Limb (tissue), 2 donors: Measurements from ENCODE around the gene NAA15.
"Not testable (repeated sequence)": the region's sequence is repeated elsewhere in the genome, so short reads cannot be mapped to it uniquely, and the experiment has no call there.

ENCODE experiments used
- DNase-seq, 2 donors: peaks; one replicate each; pipeline ENCODE4 v3.0.0-alpha.2; 2016; ENCODE audit errors: extremely low spot score in 2 of 2

NAA15 gene

DNA sequence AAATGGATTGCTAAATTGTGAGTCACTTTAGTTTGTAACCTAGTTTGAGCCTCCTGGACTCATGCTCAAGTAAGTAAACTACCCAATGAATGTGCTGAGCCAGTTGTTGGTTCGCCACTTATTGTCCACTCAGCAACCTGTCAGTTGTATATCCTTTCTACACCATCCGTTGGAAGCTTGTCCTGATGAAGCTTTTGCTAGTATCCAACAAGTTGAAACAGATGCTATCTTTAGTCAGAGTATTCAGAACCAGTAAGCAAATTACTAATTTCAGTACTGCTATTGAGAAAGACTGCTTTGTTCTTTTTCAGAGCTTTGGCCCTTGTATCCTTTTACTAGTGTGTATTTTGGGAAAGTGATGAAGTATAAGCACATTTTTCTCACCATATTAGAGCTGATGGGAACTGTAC lies 4.3 kb upstream of the NAA15 start:
- no peak for DNase-seq

DNA sequence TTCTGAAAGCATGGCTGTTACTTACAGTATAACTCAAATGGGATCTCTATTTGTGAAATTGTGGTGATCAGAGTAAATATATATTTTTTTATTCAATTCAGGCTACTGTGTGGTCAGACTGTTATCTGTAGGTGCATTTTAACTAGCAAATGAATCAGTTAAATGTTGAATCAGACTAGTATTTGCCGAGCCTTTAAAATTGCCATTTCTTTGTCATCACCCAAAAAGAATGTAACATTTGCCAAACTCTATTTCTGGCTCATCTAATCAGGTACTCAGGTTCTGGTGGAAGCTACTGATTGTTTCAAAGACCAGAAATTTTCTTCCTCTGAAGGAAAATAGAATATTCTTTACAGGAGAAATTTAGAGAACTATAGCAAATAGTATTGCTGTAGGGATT lies 1.8 kb upstream of the NAA15 start:
- DNase-seq, result no peak

- no peak for DNase-seq
These were observed 733 bp upstream of the NAA15 start for GRCh38 chr4:139300431-139301112.

GRCh38 chr4:139301821-139302611 lies 711 bp downstream of the NAA15 start, which contains the start of gene NDUFC1:
NDUFC1 (minus strand) TSS chr4:139302477; CDS start chr4:139295798, 6,679 bp downstream.
- DNase-seq, result peak; percentile 39 to 76

DNA sequence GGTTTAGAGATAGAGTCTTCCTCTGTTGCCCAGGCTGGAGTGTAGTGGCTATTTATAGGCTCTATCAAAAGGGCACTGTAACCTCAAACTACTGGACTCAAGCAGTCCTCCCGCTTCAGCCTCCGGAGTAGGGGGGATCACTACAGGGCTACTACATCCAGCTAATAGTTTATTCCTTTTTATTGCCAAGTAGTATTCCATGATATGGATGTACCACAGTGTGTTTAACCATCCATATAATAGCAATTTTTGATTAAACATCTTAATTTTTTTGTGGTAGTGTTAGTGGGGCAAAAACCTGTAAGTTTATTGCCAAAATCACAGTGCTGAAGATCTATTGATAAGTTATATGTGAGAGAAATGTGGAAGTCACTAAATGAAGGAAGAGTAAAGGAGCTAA lies 3.6 kb downstream of the NAA15 start:
- no peak for DNase-seq

DNA sequence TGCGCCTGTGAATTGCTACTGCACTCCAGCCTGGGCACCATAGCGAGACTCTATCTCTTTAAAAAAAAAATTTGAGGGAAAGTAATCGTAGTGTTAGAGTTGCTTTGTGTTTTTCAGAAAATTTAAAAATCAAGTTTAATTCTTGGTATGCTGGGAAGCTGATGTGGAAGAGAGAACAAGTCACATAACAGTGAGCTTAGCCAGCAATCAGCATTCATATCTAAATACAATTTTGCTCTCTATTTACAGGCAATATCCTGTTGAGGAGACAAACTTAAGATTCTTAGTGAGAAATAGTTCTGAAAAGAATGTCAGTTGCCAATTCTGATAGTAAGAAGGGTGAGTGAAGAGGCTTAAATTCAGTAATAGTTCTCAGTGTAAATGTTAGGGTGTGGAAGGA lies 10.6 kb downstream of the NAA15 start:
- no peak for DNase-seq

- DNase-seq, result no peak
These were observed 11.4 kb downstream of the NAA15 start for GRCh38 chr4:139312552-139313332.

DNA sequence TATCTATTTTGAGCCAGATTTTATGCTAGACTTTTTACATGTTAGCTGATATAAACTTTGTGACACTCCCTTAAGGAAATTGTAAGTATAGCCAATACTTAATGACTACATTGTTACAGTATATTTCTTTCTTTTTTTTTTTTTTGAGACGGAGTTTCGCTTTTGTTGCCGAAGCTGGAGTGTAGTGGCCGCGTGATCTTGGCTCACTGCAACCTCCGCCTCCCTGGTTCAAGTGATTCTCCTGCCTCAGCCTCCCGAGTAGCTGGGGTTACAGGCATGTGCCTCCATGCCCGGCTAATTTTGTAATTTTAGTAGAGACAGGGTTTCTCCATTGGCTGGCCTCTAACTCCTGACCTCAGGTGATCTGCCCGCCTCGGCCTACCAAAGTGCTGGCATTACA lies 12.1 kb downstream of the NAA15 start:
- not testable (repeated sequence) for DNase-seq

GRCh38 chr4:139314047-139314800 lies 12.9 kb downstream of the NAA15 start:
- DNase-seq, result no peak

DNA sequence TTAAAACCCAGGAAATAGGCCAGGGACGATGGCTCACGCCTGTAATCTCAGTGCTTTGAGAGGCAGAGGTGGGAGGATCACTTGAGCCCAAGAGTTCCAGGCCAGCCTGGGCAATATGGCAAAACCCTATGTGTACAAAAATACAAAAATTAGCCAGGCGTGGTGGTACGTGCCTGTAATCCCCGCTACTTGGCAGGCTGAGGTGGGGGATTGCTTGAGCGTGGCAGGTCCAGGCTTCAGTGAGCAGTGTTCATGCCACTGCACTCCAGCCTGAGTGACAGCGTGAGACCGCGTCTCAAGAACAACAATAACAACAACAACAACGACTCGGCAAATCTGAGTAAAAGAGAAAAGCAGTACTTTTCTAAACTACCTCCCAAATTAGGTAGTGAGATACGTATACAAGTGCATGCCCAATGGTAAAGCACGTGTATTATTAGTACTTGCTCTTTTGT lies 13.9 kb downstream of the NAA15 start:
- no peak for DNase-seq

DNA sequence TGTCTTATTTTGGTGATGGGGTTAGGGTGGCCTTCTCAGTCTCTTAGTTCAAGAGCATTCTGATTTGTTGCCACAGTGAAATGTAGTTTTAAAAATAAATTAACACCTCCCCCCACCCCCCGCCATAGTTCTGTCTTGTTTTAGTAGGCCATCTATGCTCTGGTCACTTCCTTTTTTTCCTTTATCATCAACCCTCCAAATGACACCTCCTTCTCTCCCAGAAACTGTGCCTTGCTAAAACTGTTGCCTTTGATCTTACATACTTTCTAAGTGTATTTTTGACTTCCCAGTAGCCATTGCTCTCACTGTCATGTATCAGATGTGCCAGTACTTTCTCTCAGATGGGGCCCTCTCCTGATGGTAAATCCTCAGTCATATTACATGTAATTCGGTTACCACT lies 15.4 kb downstream of the NAA15 start:
- no peak for DNase-seq

DNA sequence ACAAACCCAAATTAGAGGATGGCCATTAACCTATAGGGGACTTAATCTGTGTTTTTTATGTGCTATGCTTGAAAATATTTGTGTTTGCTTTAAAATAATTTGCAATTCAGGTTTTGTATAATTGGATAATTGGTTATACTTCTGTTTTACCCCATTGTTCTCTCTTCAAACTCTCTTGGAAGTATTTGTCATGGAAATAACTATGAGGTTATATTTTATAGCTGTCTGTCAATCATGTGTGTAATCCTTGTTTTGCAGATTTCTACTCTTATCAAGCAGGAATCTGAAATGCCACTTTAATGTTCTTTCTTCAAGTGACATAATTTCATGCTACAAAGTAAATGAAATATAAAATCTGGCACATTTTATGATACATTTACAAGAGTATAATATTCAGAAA lies 16.3 kb downstream of the NAA15 start:
- DNase-seq, result no peak

GRCh38 chr4:139319571-139319970 lies 18.3 kb downstream of the NAA15 start:
- DNase-seq, result no peak

DNA sequence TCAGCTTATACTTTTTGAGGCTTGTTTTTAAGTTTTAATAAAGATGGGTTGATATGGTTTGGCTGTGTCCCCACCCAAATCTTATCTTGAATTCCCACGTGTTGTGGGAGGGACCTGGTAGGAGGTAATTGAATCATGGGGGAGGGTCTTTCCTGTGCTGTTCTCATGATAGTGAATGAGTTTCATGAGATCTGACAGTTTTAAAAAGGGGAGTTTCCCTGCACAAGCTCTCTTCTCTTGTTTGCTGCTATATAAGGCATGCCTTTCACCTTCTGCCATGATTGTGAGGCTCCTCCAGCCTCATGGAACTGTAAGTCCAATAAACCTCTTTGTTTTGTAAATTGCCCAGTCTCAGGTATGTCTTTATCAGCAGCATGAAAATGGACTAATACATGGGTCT lies 20.8 kb downstream of the NAA15 start:
- DNase-seq, result not testable (repeated sequence)

- DNase-seq, result not testable (repeated sequence)
These were observed 21.2 kb downstream of the NAA15 start for GRCh38 chr4:139322541-139322940.

GRCh38 chr4:139324620-139325019 lies 23.3 kb downstream of the NAA15 start:
- DNase-seq, result no peak

GRCh38 chr4:139329665-139330200 lies 28.4 kb downstream of the NAA15 start:
- no peak for DNase-seq

- DNase-seq, result no peak
These were observed 29.0 kb downstream of the NAA15 start for GRCh38 chr4:139330283-139330682.

DNA sequence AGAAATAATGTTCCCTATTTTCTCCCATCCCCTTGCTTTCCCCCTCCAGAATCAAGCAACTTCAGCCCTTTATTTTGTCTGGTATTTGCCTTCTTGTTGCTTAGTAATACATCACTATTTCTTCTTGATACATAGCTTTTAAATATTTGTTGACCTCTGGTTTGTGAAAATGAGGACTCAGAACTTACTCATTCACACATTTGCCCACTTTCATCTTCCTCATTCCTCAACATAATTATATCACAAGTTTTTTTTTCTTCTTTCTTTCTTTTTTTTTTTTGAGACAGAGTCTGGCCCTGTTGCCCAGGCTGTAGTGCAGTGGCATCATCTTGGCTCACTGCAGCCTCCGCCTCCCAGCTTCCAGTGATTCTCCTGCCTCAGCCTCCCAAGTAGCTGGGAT lies 29.9 kb downstream of the NAA15 start:
- no peak for DNase-seq

DNA sequence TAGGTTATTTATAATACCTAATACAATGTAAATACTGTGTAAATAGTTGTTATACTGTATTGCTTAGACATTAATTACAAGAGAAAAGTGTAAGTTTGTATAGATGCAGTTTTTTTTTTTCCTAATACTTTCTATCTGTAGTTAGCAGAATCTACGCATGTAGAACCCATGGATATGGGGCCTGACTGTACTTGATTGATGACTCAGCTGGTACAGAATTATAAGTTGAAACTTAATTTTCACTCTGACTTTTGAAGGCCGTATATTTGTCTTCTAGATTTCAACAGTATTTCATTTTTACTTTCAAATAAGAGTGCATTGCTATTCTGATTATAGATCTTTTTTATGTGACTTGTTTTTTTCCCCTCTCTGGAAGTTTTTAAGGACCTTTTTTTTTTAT lies 31.7 kb downstream of the NAA15 start:
- DNase-seq, result no peak

DNA sequence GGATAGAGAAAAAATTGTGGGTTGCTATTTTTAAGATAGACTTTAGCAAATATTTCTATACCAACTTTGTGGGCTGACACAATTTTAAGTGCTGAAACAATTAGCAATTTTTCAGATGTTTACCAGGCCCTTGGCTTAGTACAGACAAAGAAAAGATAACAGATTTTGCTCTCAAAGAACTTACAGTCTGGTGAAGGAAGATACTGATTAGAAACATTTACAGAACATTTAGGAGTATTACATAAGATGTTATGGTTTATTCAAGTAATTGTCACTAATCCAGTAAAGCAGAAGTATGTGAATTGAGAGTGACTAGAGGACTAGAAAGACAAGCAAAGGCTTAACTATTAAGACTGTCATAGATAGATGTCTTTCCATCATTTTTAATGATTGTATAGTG lies 36.3 kb downstream of the NAA15 start:
- DNase-seq, result no peak
